ENCODE data around the gene DPM2. TPM values are rescaled to one million over a fixed set of nuclear protein-coding genes. Genes with fewer than 3 reads are reported as not detected.
A peak's percentile ranks its signal among the peaks of the same experiment; 100 is the strongest.

DPM2 gene
- polyA plus RNA-seq, 2 of the 4 experiments (the other 2 are of a cell fraction): 41.9 to 45.9 TPM

DNA sequence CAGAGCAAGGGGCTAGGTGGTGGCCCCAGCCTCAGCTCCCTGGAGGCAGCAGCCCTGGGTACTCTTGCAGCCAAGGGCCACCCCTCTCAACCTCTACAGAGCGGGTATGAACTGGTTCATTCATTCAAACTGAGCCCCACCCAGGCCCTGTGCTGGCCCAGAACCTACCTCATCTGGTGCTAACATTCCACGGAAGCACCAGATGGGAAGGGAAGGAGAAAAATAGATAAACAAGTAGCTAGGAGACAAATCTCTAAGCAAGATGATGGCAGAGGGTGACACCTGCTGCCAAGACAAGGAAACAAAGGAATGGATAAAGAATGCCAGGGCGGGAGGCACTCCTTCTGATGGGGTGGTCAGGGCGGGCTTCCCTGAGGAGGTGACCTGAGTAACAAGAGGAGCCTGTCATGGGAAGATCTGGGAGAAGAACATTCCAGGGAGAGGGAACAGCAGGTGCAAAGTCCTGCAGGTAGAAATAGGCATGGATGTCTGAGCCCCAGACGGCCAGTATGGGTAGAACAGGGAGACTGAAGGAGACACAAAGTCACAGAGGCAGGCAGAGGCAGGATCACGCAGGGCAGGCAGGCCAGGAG, 26.9 kb downstream of the DPM2 start:
- TF ChIP-seq ZFP36 (IDR thresholded peaks at IDR 0.05; ENCODE audit: borderline replicate concordance, partially characterized antibody) (peak; percentile 97), CHD4 (IDR thresholded peaks at IDR 0.05; ENCODE audit: borderline replicate concordance) (no peak), ZNF302 (CRISPR knock-in tag; IDR thresholded peaks at IDR 0.05) (no peak), RAD21 (conservative IDR thresholded peaks at IDR 0.05 in 1 of 2, IDR thresholded peaks at IDR 0.05 in 1 of 2) (peak; percentile 54 to 66), TFCP2L1 (CRISPR knock-in tag; IDR thresholded peaks at IDR 0.05) (no peak), FOXS1 (CRISPR knock-in tag; IDR thresholded peaks at IDR 0.05) (no peak), FOSB (CRISPR knock-in tag; IDR thresholded peaks at IDR 0.05) (no peak), PHF8 (IDR thresholded peaks at IDR 0.05; ENCODE audit: borderline replicate concordance, low read depth) (no peak), EP300 (IDR thresholded peaks at IDR 0.05) (no peak), SMC3 (IDR thresholded peaks at IDR 0.05) (peak; percentile 25; the same call in 1 of the 3 replicates), NR3C1 (IDR thresholded peaks at IDR 0.05) (no peak), MAFK (IDR thresholded peaks at IDR 0.05; ENCODE audit: partially characterized antibody) (no peak), HOXA7 (CRISPR knock-in tag; IDR thresholded peaks at IDR 0.05) (no peak), HEYL (CRISPR knock-in tag; IDR thresholded peaks at IDR 0.05) (no peak), JUNB (IDR thresholded peaks at IDR 0.05) (no peak), POLR2AphosphoS2 (conservative IDR thresholded peaks at IDR 0.05; ENCODE audit: low read length) (no peak), ESRRA (IDR thresholded peaks at IDR 0.05; ENCODE audit: borderline replicate concordance, low read length) (no peak), RNF2 (IDR thresholded peaks at IDR 0.05; ENCODE audit: borderline replicate concordance, low read depth) (no peak), KDM1A (IDR thresholded peaks at IDR 0.05; ENCODE audit: low read depth) (no peak), MYC (IDR thresholded peaks at IDR 0.05; ENCODE audit: borderline replicate concordance, low read length) (no peak), SREBF2 (IDR thresholded peaks at IDR 0.05) (no peak)
- TF ChIP-seq, protein P1, sequence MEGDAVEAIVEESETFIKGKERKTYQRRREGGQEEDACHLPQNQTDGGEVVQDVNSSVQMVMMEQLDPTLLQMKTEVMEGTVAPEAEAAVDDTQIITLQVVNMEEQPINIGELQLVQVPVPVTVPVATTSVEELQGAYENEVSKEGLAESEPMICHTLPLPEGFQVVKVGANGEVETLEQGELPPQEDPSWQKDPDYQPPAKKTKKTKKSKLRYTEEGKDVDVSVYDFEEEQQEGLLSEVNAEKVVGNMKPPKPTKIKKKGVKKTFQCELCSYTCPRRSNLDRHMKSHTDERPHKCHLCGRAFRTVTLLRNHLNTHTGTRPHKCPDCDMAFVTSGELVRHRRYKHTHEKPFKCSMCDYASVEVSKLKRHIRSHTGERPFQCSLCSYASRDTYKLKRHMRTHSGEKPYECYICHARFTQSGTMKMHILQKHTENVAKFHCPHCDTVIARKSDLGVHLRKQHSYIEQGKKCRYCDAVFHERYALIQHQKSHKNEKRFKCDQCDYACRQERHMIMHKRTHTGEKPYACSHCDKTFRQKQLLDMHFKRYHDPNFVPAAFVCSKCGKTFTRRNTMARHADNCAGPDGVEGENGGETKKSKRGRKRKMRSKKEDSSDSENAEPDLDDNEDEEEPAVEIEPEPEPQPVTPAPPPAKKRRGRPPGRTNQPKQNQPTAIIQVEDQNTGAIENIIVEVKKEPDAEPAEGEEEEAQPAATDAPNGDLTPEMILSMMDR (IDR thresholded peaks at IDR 0.05): peak; percentile 41
- TF ChIP-seq, protein P2, sequence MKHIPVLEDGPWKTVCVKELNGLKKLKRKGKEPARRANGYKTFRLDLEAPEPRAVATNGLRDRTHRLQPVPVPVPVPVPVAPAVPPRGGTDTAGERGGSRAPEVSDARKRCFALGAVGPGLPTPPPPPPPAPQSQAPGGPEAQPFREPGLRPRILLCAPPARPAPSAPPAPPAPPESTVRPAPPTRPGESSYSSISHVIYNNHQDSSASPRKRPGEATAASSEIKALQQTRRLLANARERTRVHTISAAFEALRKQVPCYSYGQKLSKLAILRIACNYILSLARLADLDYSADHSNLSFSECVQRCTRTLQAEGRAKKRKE (CRISPR knock-in tag; IDR thresholded peaks at IDR 0.05; ENCODE audit: low read depth): no peak
- TF ChIP-seq, protein P3, sequence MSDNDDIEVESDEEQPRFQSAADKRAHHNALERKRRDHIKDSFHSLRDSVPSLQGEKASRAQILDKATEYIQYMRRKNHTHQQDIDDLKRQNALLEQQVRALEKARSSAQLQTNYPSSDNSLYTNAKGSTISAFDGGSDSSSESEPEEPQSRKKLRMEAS (IDR thresholded peaks at IDR 0.05): no peak
- TF ChIP-seq, protein P4, sequence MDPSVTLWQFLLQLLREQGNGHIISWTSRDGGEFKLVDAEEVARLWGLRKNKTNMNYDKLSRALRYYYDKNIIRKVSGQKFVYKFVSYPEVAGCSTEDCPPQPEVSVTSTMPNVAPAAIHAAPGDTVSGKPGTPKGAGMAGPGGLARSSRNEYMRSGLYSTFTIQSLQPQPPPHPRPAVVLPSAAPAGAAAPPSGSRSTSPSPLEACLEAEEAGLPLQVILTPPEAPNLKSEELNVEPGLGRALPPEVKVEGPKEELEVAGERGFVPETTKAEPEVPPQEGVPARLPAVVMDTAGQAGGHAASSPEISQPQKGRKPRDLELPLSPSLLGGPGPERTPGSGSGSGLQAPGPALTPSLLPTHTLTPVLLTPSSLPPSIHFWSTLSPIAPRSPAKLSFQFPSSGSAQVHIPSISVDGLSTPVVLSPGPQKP (IDR thresholded peaks at IDR 0.05; ENCODE audit: low read depth, low read length): no peak
- TF ChIP-seq, protein P5, sequence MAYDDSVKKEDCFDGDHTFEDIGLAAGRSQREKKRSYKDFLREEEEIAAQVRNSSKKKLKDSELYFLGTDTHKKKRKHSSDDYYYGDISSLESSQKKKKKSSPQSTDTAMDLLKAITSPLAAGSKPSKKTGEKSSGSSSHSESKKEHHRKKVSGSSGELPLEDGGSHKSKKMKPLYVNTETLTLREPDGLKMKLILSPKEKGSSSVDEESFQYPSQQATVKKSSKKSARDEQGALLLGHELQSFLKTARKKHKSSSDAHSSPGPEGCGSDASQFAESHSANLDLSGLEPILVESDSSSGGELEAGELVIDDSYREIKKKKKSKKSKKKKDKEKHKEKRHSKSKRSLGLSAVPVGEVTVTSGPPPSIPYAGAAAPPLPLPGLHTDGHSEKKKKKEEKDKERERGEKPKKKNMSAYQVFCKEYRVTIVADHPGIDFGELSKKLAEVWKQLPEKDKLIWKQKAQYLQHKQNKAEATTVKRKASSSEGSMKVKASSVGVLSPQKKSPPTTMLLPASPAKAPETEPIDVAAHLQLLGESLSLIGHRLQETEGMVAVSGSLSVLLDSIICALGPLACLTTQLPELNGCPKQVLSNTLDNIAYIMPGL (CRISPR knock-in tag; IDR thresholded peaks at IDR 0.05; ENCODE audit: borderline replicate concordance): no peak
- TF ChIP-seq, protein P6, sequence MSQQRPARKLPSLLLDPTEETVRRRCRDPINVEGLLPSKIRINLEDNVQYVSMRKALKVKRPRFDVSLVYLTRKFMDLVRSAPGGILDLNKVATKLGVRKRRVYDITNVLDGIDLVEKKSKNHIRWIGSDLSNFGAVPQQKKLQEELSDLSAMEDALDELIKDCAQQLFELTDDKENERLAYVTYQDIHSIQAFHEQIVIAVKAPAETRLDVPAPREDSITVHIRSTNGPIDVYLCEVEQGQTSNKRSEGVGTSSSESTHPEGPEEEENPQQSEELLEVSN (IDR thresholded peaks at IDR 0.05; ENCODE audit: borderline replicate concordance, low read depth): no peak
- TF ChIP-seq, protein P7, sequence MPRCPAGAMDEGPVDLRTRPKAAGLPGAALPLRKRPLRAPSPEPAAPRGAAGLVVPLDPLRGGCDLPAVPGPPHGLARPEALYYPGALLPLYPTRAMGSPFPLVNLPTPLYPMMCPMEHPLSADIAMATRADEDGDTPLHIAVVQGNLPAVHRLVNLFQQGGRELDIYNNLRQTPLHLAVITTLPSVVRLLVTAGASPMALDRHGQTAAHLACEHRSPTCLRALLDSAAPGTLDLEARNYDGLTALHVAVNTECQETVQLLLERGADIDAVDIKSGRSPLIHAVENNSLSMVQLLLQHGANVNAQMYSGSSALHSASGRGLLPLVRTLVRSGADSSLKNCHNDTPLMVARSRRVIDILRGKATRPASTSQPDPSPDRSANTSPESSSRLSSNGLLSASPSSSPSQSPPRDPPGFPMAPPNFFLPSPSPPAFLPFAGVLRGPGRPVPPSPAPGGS (IDR thresholded peaks at IDR 0.05): no peak
- Histone ChIP-seq H3K4me1 (peaks cover 22% of the 10 kb centered on the region), H3K27ac (0 out of 6 replicates have a peak overlapping the region, but pooled peaks of 1 of the 2 experiments have one; percentile 51), H3K4me2 (no peak overlapping the region), H3K4me3 (no peak overlapping the region), H3K9me3 (no peaks in the 10 kb centered on the region)
- ChIA-PET CTCF (interaction anchor here (0.7 to 5.5 kb wide), 13 partner anchors 10 to 324 kb away, joined by 3 to 46 read pairs (median 3); partner anchors contain the start of gene TOR2A), POLR2A (no interaction called here)
- FAIRE-seq: no peak
- peak; percentile 58 to 64 for ATAC-seq
- DNase-seq (ENCODE audit: low read depth in 1 of 2, low spot score in 1 of 2): peak in 1 of 2 experiments; percentile 64
- WGBS (ENCODE audit: missing lambda C conversion rate): 72% methylated on average over 6 of the region's 6 CpGs

Measured in A549 (cell line).